ENCODE measurements around the gene PYGM.

Gene PYGM

DNA sequence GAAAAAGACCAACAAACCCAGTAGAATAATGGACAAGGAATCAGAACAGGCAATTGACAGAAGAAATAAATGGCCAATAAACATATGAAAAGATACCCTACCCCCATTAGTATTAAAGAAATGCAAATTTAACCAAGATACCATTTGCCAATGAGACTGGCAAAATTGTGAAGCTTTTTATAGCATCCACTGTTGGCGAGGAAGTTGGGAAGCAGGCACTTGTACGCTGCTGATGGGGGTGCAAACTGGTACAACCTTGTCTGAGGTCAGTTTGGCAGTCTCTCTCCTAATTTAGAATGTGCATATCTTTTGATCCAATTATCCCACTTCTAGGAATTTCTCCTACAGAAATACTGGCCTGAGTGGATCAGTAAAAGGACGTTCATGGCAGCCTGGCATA, 28.2 kb downstream of the PYGM start:
- TF ChIP-seq ZFX (IDR thresholded peaks at IDR 0.05) = no peak
- TF ChIP-seq, protein P1, sequence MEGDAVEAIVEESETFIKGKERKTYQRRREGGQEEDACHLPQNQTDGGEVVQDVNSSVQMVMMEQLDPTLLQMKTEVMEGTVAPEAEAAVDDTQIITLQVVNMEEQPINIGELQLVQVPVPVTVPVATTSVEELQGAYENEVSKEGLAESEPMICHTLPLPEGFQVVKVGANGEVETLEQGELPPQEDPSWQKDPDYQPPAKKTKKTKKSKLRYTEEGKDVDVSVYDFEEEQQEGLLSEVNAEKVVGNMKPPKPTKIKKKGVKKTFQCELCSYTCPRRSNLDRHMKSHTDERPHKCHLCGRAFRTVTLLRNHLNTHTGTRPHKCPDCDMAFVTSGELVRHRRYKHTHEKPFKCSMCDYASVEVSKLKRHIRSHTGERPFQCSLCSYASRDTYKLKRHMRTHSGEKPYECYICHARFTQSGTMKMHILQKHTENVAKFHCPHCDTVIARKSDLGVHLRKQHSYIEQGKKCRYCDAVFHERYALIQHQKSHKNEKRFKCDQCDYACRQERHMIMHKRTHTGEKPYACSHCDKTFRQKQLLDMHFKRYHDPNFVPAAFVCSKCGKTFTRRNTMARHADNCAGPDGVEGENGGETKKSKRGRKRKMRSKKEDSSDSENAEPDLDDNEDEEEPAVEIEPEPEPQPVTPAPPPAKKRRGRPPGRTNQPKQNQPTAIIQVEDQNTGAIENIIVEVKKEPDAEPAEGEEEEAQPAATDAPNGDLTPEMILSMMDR (conservative IDR thresholded peaks at IDR 0.05) = no peak

DNA sequence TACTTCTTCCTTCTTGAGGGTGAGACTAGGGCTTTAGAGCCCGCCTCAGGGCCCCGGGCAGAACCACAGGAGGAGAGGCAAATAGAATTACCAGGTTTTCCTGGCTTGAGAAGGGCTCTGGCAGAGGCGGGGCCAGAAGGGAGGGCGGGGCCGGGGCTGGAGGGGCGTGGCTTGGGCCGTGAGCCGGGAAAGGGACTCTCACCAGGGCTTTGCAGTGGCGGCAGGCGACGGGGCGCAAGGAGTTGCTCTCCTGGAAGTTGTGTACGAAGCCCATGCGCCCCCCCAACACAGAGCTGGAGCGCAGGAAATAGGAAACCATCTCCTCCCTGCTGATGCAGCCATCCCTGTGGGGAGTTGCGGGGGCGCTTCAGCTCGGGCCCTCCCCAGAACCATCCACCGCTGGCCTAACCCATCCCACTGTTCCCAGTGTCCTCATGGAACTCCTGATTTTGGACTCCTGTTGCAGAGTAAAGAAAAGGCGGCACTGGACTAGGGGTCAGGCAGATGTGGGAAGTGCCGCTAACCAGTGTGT, 29.9 kb downstream of the PYGM start:
- H3K27ac ChIP-seq = no peak overlapping the region
- no peak for TF ChIP-seq ZFX (IDR thresholded peaks at IDR 0.05)
- TF ChIP-seq, protein P1 (conservative IDR thresholded peaks at IDR 0.05) = no peak

More for the DNA sequence above, 28.2 kb downstream of the PYGM start:
- H3K27ac ChIP-seq = no peak overlapping the region

DNA sequence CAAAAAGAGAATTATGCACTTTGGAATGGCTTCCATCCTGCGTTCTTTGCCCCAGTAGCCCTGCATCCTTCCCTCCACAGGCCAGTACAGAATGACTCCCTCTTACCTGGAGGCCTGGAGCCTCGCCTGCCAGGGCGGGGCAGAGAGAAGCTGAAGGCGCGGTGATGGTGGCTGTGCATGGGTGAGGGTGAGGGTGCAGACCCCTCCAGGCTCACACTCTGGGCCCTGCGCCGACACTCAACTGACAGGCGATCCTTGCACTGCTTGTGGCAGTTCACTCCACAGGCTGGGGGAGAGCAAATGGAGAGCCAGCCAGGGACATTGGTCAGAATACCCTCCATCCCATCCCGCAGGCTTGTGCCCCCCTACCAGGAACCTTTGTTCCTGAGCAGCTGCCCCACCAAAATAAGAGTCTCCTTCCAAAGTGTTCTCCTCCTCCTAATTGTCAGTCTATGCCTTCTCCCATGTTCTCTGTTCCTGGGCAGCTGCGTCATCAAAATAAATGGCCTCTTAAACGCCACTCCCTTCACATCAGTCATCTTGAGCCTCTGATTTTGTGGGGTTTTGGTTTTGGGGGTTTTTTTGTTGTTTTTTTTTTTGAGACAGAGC, 30.9 kb downstream of the PYGM start:
- no peak overlapping the region for H3K27ac ChIP-seq
- TF ChIP-seq, protein P1 (conservative IDR thresholded peaks at IDR 0.05) = no peak
- TF ChIP-seq ZFX (IDR thresholded peaks at IDR 0.05) = no peak

DNA sequence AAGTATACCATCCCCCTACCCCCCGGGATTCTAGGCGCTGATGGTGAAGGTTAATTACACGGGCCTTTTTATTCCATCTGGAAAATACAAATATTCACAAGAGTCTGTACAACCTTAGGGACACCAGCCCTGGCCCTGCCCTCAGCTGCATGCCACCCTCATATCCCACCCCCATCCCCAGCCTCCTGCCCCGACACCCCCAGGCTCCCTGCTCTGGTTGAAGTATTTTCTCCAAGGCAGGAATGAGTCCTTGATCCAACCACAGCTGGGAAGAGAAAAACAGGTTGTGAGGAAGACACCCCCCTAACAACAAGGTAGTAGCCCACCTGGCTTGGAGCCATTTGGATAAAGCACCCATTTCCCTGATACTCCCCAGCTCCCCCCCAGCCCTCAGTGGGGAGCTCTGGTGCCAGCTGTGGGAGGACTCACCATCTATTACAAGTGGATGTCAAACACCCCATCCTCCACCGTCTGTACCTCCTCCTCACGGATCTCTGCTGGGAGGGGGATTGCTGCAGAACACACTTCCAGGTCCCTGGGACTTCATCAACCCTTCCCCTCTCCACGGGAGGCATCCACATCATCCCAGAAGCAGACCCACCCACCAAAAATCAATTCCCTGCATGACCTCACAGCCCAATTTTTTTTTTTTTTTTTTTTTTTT, 32.8 kb downstream of the PYGM start:
- TF ChIP-seq, protein P1 (conservative IDR thresholded peaks at IDR 0.05) = no peak
- TF ChIP-seq ZFX (IDR thresholded peaks at IDR 0.05) = no peak
- H3K27ac ChIP-seq = no peak overlapping the region

DNA sequence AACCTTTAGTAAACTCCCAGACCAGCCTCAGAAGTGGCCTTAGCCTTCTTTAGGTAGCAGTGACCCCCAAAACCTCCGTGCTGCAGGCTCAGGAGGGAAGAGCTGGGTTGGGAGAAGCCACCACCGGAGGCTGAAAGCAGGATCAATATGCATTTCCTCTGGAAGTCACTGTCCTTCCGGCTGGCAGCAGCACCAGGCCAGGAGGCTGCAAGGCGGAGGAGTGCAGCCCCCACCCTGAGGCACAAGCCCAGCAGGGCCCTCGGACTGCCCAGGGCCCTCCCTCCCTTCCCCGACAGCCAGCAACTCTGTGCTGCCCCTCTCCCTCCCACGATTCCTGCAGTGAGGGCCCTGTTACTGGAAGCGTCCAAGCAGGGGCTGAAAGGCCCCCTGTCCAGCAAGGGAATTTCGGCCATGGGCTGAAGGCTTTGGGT, 33.5 kb downstream of the PYGM start:
- TF ChIP-seq ZFX (IDR thresholded peaks at IDR 0.05) = no peak
- TF ChIP-seq, protein P1 (conservative IDR thresholded peaks at IDR 0.05) = no peak
- H3K27ac ChIP-seq = no peak overlapping the region

DNA sequence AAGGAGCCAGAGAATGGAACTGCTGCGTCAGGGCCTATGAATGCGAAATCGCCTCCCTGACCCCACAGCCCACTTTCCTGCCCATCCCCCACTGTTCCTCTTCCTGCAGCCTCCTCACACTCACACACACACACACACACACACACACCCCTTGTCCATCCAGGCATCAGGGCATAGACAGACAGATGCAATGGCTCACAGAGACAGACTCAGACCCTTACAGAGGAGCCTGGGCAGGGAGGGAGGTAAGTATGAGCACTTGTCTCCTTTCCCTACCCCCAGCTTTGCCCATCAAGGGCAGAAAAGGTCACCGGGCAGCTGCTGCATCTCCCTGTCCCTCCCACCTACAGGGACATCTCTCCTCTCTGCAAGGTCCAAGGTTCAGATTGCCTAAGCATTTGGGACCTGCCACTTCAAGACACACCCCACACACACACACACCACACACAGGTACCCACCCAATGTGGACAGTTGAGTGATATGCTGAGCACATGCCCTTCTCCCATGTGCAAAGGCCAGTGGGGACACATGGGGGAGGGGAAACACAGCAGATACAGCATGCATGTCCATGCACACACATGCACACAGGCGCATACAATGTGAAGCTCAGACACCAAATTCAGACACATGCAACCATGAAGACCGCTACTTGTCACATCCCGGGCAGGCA, 34.8 kb downstream of the PYGM start:
- TF ChIP-seq, protein P1 (conservative IDR thresholded peaks at IDR 0.05) = no peak
- TF ChIP-seq ZFX (IDR thresholded peaks at IDR 0.05) = no peak
- H3K27ac ChIP-seq = no peak overlapping the region
